ENCODE data around the gene ADGRA1. TPM values are rescaled to one million over a fixed set of nuclear protein-coding genes. Genes with fewer than 3 reads are reported as not detected.

ADGRA1 gene
- total RNA-seq, 1 donor = not detected

GRCh38 chr10:133091316-133091715, 3.6 kb downstream of the ADGRA1 start:
- DNase-seq (ENCODE audit: low read depth in 2 of 3, low spot score in 2 of 3) = no peak

DNA sequence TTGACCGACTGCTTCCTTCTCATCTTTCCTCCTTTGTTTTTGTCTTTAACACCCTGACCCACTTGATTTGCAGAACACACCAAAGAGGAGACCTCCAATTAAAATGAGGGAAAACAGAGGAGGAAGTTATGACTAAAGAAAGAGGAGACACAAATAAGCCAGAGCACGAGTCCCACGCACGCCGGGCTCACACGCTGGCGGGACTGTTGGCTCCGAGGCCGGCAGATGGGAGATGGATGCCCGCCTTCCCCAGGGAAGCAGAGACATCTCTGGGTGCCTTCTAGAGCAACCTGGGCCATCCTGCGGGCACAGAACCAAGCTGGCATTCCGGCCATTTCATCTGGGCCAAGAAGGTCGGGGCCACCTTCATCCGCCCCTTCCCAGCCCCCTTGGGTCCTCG, 5.6 kb downstream of the ADGRA1 start:
- DNase-seq (ENCODE audit: low read depth in 2 of 3, low spot score in 2 of 3) = no peak

DNA sequence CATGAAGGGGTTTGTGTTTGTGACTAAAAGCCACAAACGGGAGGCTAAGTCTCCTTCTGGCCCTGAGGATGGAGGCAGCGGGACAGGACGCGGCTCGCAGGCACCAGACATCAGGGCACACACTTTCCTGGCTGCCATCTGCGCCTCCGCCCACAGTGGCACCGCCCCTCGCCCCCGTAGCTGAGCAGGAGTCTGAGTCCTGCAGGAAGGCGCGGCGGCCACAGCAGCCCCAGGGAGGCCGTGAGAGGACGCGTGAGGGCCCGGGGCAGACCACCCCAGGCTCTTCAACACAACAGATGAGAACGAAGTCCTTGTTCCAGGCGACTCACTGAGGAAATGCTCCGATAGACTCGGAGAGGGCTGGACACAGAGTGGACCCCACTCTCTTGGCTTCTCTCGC, 6.6 kb downstream of the ADGRA1 start:
- DNase-seq (ENCODE audit: low read depth in 2 of 3, low spot score in 2 of 3) = no peak

DNA sequence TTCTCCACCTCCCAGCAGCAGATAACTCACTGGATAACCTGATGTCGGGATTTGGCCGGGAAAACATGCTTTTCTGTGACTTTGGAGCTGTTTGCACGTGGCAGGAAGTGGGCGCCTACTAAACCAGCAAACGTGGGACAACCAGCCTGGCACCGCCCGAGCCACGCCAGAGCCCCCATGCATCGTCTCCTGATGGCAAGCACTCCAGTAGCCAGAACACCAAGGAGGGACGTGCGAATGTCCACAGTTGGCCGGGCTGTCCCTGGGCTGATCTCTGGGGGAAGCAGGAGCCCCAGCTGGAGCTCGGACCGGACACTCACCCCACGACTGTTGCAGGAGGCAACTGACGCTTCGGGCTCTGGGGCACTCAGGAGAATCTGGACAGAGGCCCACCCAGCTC, 7.1 kb downstream of the ADGRA1 start:
- DNase-seq (ENCODE audit: low read depth in 2 of 3, low spot score in 2 of 3) = no peak

- DNase-seq (ENCODE audit: low read depth in 2 of 3, low spot score in 2 of 3) = no peak
Observed at GRCh38 chr10:133095586-133095985, 7.9 kb downstream of the ADGRA1 start.

- peak in 1 of 3 donors; percentile 33 for DNase-seq (ENCODE audit: low read depth in 2 of 3, low spot score in 2 of 3)
Observed at GRCh38 chr10:133096616-133097269, 9.0 kb downstream of the ADGRA1 start.

DNA sequence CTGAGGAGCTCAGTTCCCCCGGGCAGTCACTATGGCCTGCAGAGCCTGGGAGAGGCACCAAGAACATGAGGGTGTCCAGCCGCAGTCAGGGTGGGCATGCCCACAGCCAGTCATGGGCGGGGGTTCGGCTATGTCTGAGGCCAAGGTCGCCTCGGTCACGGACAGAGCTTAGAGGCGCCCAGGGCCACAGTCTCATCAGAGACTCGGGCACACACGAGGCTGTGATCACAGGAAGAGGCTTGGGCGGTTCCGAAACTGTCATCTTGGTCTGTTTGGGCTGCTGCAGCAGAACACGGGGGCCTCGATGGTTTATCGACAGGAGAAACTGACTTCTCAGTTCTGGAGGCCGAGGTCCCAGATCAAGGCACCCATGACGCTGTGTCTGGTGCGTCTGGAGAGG, 9.7 kb downstream of the ADGRA1 start:
- DNase-seq (ENCODE audit: low read depth in 2 of 3, low spot score in 2 of 3) = no peak

DNA sequence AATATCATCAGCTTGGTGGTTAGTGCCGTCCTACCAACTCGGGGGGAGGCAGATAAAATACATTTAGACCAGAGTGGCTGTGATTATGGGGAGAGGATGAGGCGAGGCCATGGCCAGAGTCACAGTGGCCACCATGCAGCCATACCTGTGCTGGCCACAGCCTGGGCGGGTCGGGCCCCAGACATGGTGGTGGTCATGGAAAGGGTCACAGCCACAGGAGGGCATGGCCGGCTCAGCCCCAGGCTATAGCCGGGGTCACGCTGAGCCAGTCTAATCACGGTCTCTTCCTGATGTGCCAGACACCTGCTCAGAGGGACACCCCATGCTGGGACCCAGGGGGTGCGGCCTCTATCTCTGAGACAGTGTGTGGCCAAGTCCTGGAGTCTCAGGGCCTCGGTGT, 10.2 kb downstream of the ADGRA1 start:
- DNase-seq (ENCODE audit: low read depth in 2 of 3, low spot score in 2 of 3) = no peak

GRCh38 chr10:133098426-133099124, 10.9 kb downstream of the ADGRA1 start:
- no peak for DNase-seq (ENCODE audit: low read depth in 2 of 3, low spot score in 2 of 3)

DNA sequence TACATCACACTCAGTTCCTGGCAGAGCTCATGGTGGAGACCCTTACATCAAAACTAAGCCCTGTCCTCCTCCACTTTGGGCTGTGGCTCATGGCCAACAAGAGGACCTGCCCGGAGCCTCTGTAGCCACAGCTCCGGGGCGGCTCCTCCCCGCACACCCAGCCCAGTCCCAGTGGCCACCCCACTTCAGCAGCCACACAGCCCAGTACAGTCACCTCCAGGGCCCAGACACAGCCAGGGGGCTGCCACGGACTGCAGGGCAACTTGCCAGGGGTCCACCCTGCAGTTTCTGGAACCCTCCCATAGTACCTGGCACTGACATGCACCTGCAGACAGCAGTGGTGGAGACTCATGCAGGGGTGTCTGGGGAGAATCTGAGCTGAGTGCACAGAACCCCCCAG, 11.8 kb downstream of the ADGRA1 start:
- DNase-seq (ENCODE audit: low read depth in 2 of 3, low spot score in 2 of 3) = no peak

GRCh38 chr10:133100186-133100585, 12.5 kb downstream of the ADGRA1 start:
- no peak for DNase-seq (ENCODE audit: low read depth in 2 of 3, low spot score in 2 of 3)

DNA sequence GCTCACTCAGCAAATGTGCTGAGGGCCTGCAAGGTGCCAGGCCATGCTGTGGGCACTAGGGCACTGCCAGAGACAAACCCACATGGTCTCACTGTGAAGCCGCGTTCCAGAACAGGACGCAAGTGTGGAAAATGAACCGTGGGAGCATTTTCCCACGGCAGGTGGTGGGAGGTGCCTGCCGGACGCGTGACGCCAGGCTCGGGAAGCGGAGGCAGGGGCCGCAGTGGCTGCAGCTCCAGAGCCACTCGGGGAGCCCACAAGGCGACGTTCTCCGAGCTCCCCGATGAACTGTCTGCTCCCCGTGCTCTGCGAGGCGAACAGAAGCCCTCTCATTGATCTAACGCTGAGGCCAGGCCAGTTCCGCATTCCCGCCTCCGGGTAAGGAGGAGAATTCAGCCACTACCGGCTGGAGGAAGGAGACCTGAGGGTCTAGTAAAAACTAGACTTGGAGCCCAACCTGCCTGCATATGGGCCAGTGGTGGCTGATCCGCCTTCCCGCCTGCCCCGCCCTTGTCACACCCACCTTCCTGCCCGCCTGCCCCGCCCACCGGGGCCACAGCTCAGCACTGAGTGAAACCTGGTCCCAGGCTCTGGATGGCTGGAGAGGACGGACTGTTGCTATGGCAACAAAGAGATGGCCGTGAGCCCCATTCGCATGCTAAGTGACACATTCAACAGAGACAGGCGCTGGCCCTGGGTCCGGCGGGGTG, 13.1 kb downstream of the ADGRA1 start:
- DNase-seq (ENCODE audit: low read depth in 2 of 3, low spot score in 2 of 3) = peak in 2 of 3 donors; percentile 38 to 45

DNA sequence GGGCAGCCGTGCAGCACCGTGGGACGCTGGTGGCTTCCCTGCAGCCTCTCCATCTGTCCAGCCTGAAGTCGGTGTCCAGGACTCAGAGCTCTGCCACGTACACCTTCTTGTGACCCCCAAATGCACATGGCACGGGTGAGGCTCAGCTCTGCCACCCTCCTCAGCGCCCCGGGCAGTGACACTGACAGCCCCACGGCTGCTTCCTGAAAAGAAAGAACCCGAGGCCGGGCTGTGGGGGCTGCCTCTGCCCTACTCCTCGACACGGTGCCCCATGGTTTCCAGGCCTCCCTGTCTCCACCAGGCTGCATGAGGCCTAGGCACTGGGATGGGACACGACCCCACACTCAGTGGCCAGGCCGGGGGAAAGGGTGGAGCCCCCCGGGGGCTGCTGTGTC, 13.7 kb downstream of the ADGRA1 start:
- no peak for DNase-seq (ENCODE audit: low read depth in 2 of 3, low spot score in 2 of 3)

DNA sequence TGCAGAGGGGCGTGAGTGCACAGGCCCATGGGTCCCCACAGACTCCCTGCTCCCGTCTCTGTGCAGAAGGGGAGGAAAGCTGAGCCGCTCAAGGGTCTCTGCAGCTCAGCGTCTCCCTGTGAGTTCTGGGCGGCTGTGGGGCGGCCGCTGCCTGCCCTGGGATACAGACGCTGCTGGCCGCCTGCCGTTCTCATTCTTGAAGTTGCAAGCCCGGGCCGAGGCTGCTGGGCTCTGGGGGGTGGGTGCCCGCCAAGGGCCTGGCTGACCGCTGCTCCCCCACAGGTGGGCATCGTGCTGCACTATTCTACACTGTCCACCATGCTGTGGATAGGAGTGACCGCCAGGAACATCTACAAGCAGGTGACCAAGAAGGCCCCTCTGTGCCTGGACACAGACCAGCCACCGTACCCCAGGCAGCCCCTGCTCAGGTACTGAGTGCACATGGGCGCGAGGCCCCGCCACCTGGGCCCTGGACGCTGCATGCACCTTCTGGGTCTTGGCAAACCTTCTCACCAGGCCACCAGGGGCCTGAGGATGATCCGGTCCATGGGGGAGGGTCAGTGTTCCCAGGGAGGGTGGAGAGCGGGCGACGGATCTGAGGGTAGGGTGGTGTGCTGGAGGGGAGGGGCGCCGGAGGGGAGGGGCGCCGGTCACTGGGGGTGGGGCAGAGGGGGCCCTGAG, 14.8 kb downstream of the ADGRA1 start:
- no peak for DNase-seq (ENCODE audit: low read depth in 2 of 3, low spot score in 2 of 3)

GRCh38 chr10:133103311-133103910, 15.7 kb downstream of the ADGRA1 start:
- no peak for DNase-seq (ENCODE audit: low read depth in 2 of 3, low spot score in 2 of 3)

DNA sequence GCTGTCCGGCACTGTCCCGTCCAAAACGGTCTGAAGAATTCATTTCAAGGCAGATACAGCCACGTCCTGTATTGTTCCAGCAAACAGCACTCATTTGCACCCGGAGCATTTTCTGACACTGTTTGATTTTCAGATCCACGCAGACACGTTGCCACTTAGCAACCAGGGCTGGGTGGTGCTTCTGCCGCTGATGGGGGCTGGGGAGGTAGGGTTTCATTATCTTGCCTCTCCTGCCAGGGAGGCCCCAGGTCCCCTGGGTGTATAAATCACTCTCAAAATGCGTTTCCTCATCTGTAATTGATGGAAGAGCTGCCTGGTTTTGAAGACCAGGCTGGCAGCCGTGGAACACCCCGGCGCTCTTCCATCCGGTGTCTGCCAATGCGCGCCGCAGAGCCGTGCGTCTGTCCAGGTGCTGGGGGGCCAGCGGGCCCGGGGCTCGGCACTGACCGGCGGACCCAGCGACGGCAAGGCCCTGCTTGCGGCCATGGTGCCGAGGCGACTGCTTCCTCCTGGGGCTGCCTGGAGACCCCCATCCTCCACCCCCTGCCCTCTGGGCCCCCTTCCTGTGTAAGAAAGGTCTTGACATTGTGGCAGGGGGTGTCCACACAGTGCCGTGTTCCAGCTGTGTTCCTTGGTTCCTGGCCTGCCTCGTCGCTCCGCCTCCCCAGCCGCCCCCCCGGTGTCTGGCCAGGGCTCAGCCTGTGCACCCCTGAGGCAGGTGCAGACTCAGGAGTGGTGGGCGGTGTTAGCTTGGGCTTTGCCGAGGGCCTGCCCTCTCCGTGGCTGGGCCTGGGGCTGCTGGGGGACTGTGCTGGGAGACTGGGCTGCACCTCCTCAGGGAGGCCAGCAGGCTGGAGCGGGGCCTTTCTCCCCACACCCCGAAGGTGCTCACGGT, 16.6 kb downstream of the ADGRA1 start:
- DNase-seq (ENCODE audit: low read depth in 2 of 3, low spot score in 2 of 3) = no peak

DNA sequence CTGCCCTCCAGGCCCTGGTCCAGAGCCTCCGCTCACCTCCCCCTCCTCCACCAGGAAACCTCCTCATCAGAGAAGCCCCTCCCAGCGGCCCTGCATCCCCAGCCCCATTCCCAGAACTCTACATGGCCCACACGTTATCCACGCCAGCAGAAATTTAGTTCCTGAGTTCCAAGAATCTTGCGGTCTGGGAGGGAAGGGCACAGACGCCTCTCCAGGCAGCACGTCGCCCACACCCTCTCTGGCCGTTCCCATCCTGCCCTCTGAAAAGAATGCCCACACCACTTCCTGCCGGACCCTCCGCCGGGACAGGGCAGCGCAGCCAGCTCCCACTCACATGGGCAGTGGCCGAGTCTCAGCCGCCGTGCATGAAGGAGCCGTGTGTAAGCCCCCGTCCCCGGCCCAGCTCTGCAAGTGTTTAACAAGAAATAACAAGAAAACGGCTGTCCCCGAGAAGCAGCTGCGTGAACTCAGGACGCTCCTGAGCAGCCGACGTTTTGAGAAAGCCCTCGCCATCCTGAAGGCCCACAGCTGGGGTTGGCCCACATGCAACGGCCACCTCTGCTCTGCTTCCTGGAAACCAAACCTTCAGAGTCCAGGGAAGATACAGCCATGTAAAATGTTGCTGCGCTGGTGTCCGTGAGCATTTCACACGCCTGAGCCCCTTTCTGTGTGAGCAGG, 17.4 kb downstream of the ADGRA1 start:
- no peak for DNase-seq (ENCODE audit: low read depth in 2 of 3, low spot score in 2 of 3)

GRCh38 chr10:133105686-133106390, 18.1 kb downstream of the ADGRA1 start:
- DNase-seq (ENCODE audit: low read depth in 2 of 3, low spot score in 2 of 3) = no peak

GRCh38 chr10:133106516-133106915, 18.8 kb downstream of the ADGRA1 start:
- DNase-seq (ENCODE audit: low read depth in 2 of 3, low spot score in 2 of 3) = no peak
